Adipocyte (in vitro differentiated cells): ENCODE data around the gene NSFL1C.
"Not testable (repeated sequence)": the region's sequence is repeated elsewhere in the genome, so short reads cannot be mapped to it uniquely, and the experiment has no call there.

Source experiments
- DNase-seq: peaks from one replicate; pipeline ENCODE4 v3.0.0-alpha.2; 2015; ENCODE audit warnings: low read depth
- H3K27me3 ChIP-seq: replicated peaks from 2 replicates; pipeline ENCODE4 v1.7.0; 2013; ENCODE audit warnings: mild to moderate bottlenecking, low read length, moderate library complexity; ENCODE audit not compliant: control insufficient read depth, insufficient read depth
- H3K36me3 ChIP-seq: 2 replicates; pipeline ENCODE4 v1.7.0; 2013; ENCODE audit warnings: low read length, mild to moderate bottlenecking, moderate library complexity; ENCODE audit not compliant: control insufficient read depth, insufficient read depth, severe bottlenecking
- H3K4me1 ChIP-seq: 2 replicates; pipeline ENCODE4 v1.7.0; 2013; ENCODE audit warnings: mild to moderate bottlenecking, low read length, moderate library complexity; ENCODE audit not compliant: control insufficient read depth, insufficient read depth
- H3K4me3 ChIP-seq: 2 replicates; pipeline ENCODE4 v1.7.0; 2013; ENCODE audit warnings: mild to moderate bottlenecking, low read length, moderate library complexity
- H3K9ac ChIP-seq: 2 replicates; pipeline ENCODE4 v1.7.0; 2013; ENCODE audit warnings: mild to moderate bottlenecking, low read length, moderate library complexity
- H3K9me3 ChIP-seq: 2 replicates; pipeline ENCODE4 v1.7.0; 2013; ENCODE audit warnings: mild to moderate bottlenecking, low read length, moderate library complexity; ENCODE audit not compliant: control insufficient read depth

The NSFL1C gene

DNA sequence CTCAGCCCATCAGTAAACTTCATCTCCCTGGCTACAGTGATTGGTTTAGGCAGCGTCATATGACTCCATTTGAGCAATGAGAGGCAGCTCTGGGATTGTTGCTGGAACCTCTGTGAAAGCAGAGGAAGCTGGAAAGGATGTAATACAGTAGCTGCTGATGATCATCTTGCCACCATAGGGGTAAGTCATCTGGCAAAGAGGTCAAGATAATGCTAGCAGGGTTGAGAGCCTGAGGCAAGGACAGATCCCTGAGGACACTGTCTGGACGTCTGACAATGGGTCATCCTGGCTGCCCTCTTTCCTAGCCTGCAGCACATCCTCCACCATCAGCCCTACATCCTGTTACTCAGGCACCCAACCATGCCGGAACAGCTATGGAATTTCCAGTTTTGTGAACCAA, 48.3 kb downstream of the NSFL1C start:
- Histone ChIP-seq H3K27me3 (no peaks in the 10 kb centered on the region), H3K4me1 (no peaks in the 10 kb centered on the region), H3K36me3 (no peaks in the 10 kb centered on the region), H3K9me3 (peaks cover 10% of the 10 kb centered on the region), H3K4me3 (no peak overlapping the region), H3K9ac (no peak overlapping the region)
- DNase-seq: no peak

GRCh38 chr20:1417790-1418189, 48.9 kb downstream of the NSFL1C start:
- Histone ChIP-seq H3K4me3 (no peak overlapping the region), H3K27me3 (no peaks in the 10 kb centered on the region), H3K4me1 (no peaks in the 10 kb centered on the region), H3K9ac (no peak overlapping the region), H3K9me3 (peaks cover 10% of the 10 kb centered on the region), H3K36me3 (no peaks in the 10 kb centered on the region)
- DNase-seq: no peak

GRCh38 chr20:1417273-1417672, 49.4 kb downstream of the NSFL1C start:
- Histone ChIP-seq H3K4me1 (no peaks in the 10 kb centered on the region), H3K36me3 (no peaks in the 10 kb centered on the region), H3K9ac (no peak overlapping the region), H3K27me3 (no peaks in the 10 kb centered on the region), H3K4me3 (no peak overlapping the region), H3K9me3 (peaks cover 10% of the 10 kb centered on the region)
- DNase-seq: no peak

DNA sequence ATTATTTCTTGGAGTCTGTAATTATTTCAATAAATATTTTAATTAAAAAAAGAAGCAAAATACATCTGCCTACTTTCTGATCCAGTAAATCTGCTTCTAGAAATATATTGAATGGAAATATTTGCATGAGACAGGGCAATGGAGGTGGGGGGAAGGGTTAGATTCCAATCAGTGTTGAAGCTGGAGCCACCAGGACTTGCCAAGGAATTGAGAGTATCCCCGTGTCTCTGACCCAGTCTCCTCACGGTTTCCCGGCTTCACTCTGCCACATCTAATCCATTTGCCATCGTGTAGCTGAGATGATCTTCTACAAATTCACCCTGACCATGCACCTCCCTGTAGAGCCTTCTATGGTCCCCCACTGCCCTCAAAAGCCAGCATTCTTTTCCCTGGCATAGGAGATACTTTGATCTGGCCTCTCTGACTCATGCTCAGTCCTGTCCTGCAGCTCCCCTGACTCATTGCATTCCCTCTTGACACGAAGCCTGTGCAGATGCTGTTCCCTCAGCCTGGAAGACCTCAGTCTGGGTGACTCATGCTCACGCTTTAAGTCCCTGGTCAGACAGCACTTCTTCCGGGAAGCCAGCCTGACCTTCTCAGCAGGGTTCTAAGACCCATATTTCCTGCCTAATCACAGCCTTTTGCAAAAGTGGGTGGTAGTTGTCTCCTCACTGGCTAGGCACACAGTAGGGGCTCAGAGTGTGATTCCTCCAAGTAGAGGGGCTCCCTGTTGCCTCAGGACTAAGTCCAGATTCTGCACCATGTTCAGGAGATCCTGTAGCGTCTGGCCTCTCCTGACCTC, 50.8 kb downstream of the NSFL1C start:
- no peaks in the 10 kb centered on the region for H3K4me1 ChIP-seq
- DNase-seq: peak; percentile 50
- peaks cover 6% of the 10 kb centered on the region for H3K9me3 ChIP-seq
- no peaks in the 10 kb centered on the region for H3K36me3 ChIP-seq
- no peaks in the 10 kb centered on the region for H3K27me3 ChIP-seq
- no peak overlapping the region for H3K4me3 ChIP-seq
- no peak overlapping the region for H3K9ac ChIP-seq

- DNase-seq: no peak
- H3K36me3 ChIP-seq: no peaks in the 10 kb centered on the region
- no peak overlapping the region for H3K9ac ChIP-seq
- H3K9me3 ChIP-seq: no peaks in the 10 kb centered on the region
- no peak overlapping the region for H3K4me3 ChIP-seq
- no peaks in the 10 kb centered on the region for H3K27me3 ChIP-seq
- no peaks in the 10 kb centered on the region for H3K4me1 ChIP-seq
Measured at GRCh38 chr20:1414982-1415381, 51.7 kb downstream of the NSFL1C start.

GRCh38 chr20:1405801-1406200, 60.8 kb downstream of the NSFL1C start:
- Histone ChIP-seq H3K9me3 (peaks cover 3% of the 10 kb centered on the region), H3K4me1 (peaks cover 17% of the 10 kb centered on the region), H3K9ac (no peak overlapping the region), H3K36me3 (no peaks in the 10 kb centered on the region), H3K27me3 (no peaks in the 10 kb centered on the region), H3K4me3 (no peak overlapping the region)
- DNase-seq: no peak

DNA sequence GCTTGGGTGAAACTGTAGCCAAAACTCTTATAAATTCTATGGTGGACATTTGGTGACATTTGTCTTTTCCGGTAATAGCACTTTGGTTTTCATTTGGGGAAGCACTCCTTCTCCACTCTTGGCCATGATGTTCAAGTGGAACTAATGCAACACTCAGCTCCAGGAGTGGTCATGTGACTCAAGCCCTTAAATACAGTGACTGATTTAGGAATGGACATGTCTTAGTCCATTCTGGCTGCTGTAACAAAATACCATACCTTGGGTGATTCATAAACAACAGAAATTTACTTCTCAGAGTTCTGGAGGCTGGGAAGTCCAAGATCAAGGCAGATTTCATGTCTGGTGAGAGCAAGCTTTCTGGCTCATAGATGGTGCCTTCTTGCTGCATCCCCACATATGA, 63.0 kb downstream of the NSFL1C start:
- no peak for DNase-seq
- H3K9me3 ChIP-seq: peaks cover 3% of the 10 kb centered on the region
- no peak overlapping the region for H3K9ac ChIP-seq
- H3K4me1 ChIP-seq: peaks cover 24% of the 10 kb centered on the region
- no peak overlapping the region for H3K4me3 ChIP-seq
- H3K27me3 ChIP-seq: no peaks in the 10 kb centered on the region
- no peaks in the 10 kb centered on the region for H3K36me3 ChIP-seq

DNA sequence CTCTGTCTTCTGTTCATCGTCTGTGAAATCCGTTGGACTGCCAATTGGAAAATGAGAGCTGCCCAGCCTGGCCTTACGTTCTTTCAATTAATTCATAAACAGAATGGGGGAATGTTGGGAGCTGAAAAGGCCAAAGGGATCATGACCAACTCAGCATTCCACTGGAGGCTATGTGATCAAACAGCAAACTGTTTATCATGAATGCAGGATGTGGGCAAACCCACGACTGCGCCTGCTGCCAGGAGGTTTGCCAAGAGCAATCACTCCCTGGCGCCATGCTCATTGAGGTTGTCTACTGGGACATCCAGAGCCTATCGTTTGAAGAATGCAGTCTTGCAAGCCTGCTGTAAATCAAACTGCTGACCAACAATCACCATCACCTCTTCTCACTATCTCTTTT, 64.5 kb downstream of the NSFL1C start:
- no peak for DNase-seq
- Histone ChIP-seq H3K4me1 (peaks cover 30% of the 10 kb centered on the region), H3K9ac (no peak overlapping the region), H3K36me3 (no peaks in the 10 kb centered on the region), H3K4me3 (no peak overlapping the region), H3K27me3 (no peaks in the 10 kb centered on the region), H3K9me3 (peaks cover 2% of the 10 kb centered on the region)

DNA sequence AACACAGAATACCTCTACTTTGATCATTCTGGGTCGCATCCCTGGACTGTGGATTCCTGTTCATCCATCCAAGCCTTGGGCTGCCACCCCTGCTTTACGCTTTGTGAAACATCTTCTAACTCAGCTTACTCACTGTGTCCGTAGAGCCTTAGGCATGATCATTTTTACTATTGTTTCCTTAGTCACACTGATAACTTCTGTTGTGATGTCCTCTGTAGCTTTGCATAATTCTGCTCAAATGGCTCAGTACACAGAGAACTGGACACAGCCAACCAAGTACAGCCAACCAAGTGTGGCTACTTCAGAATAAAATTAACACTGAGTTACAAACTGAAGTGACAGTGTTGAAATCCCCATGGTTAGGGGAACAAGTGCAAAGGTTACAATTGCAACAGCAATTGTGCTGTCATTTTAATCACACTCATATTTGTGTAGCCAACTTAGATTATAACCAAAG, 65.2 kb downstream of the NSFL1C start:
- Histone ChIP-seq H3K36me3 (no peaks in the 10 kb centered on the region), H3K4me1 (peaks cover 30% of the 10 kb centered on the region), H3K27me3 (no peaks in the 10 kb centered on the region), H3K4me3 (no peak overlapping the region), H3K9me3 (no peaks in the 10 kb centered on the region), H3K9ac (no peak overlapping the region)
- no peak for DNase-seq

- not testable (repeated sequence) for H3K9ac ChIP-seq, H3K4me3 ChIP-seq, H3K27me3 ChIP-seq, H3K36me3 ChIP-seq, H3K9me3 ChIP-seq
- peak; percentile 8 for DNase-seq
- peaks cover 30% of the 10 kb centered on the region for H3K4me1 ChIP-seq
Measured at GRCh38 chr20:1399678-1400366, 66.8 kb downstream of the NSFL1C start.

- Histone ChIP-seq H3K27me3 (peaks cover 11% of the 10 kb centered on the region), H3K4me1 (peaks cover 36% of the 10 kb centered on the region)
- not testable (repeated sequence) for H3K9me3 ChIP-seq, H3K36me3 ChIP-seq, DNase-seq, H3K4me3 ChIP-seq, H3K9ac ChIP-seq
Measured at GRCh38 chr20:1398185-1398584, 68.5 kb downstream of the NSFL1C start.
